GM21529 (cell line): ENCODE results near the gene EAF1.
"Not testable (repeated sequence)": the region's sequence is repeated elsewhere in the genome, so short reads cannot be mapped to it uniquely, and the experiment has no call there.

ENCODE experiments used
- ATAC-seq: cut with Tn5 transposase; IDR thresholded peaks from one replicate; pipeline ENCODE4 v1.9.1; 2021; ENCODE audit not compliant: unreplicated experiment

The EAF1 gene

GRCh38 chr3:15404767-15405166, 22.6 kb upstream of the EAF1 start:
- ATAC-seq, result peak; percentile 54

GRCh38 chr3:15405448-15406050, 21.8 kb upstream of the EAF1 start:
- peak; percentile 56 for ATAC-seq

- no peak for ATAC-seq
Measured at GRCh38 chr3:15409239-15409638, 18.2 kb upstream of the EAF1 start.

- ATAC-seq, result no peak
Measured at GRCh38 chr3:15409774-15410173, 17.6 kb upstream of the EAF1 start.

GRCh38 chr3:15410966-15411365, 16.4 kb upstream of the EAF1 start:
- not testable (repeated sequence) for ATAC-seq

GRCh38 chr3:15420871-15421270, 6.5 kb upstream of the EAF1 start:
- no peak for ATAC-seq

GRCh38 chr3:15426579-15427118, 749 bp upstream of the EAF1 start:
- ATAC-seq, result no peak

- ATAC-seq, result no peak
Measured at GRCh38 chr3:15427981-15428380, 583 bp downstream of the EAF1 start.

- no peak for ATAC-seq
Measured at GRCh38 chr3:15428539-15428938, 1.1 kb downstream of the EAF1 start.

- ATAC-seq, result no peak
Measured at GRCh38 chr3:15429080-15429479, 1.7 kb downstream of the EAF1 start.

GRCh38 chr3:15430624-15431023, 3.2 kb downstream of the EAF1 start:
- no peak for ATAC-seq

- no peak for ATAC-seq
Measured at GRCh38 chr3:15431256-15431837, 3.9 kb downstream of the EAF1 start.

- ATAC-seq, result no peak
Measured at GRCh38 chr3:15433531-15433930, 6.1 kb downstream of the EAF1 start.

GRCh38 chr3:15434756-15435155, 7.4 kb downstream of the EAF1 start:
- no peak for ATAC-seq

- ATAC-seq, result no peak
Measured at GRCh38 chr3:15436246-15436645, 8.8 kb downstream of the EAF1 start.

- no peak for ATAC-seq
Measured at GRCh38 chr3:15438983-15439382, 11.6 kb downstream of the EAF1 start.

- ATAC-seq, result no peak
Measured at GRCh38 chr3:15439476-15439875, 12.1 kb downstream of the EAF1 start.

- ATAC-seq, result no peak
Measured at GRCh38 chr3:15440891-15441290, 13.5 kb downstream of the EAF1 start.

- ATAC-seq, result no peak
Measured at GRCh38 chr3:15443826-15444524, 16.6 kb downstream of the EAF1 start.

GRCh38 chr3:15449489-15450224, 22.3 kb downstream of the EAF1 start:
- ATAC-seq, result no peak

- ATAC-seq, result no peak
Measured at GRCh38 chr3:15450438-15451215, 23.2 kb downstream of the EAF1 start.
